ENCODE data around the gene ZBED1.

Gene ZBED1

DNA sequence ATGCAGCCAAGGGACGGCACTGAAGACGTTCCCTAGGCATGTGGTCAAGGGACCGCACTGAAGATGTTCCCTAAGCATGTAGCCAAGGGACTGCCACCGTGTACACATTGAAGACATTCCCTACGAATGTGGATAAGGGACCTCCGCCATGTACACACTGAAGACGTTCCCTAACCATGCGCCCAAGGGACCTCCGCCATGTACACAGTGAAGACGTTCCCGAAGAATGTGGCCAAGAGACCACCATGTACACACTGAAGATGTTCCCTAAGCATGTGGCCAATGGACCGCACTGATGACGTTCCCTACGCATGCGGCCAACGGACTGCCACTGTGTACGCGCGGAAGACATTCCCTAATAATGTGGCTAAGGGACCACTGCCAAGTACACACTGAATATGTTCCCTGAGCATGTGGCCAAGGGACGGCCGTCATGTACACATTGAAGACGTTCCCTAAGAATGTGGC lies 48.4 kb downstream of the ZBED1 start:
- no peaks in the 10 kb centered on the region for H3K9me3 ChIP-seq (ENCODE audit: control insufficient read depth, low read length)
- H3K4me3 ChIP-seq (ENCODE audit: low read length) = no peak overlapping the region
- no peak overlapping the region for H3K9ac ChIP-seq (ENCODE audit: low read length)
- H3K4me1 ChIP-seq (ENCODE audit: control insufficient read depth, insufficient read depth, low read length) = no peaks in the 10 kb centered on the region
- H3K27me3 ChIP-seq (ENCODE audit: control insufficient read depth, insufficient read depth, low read length) = no peaks in the 10 kb centered on the region
- no peaks in the 10 kb centered on the region for H3K36me3 ChIP-seq (ENCODE audit: control insufficient read depth, insufficient read depth, low read length)

- Histone ChIP-seq H3K4me3 (ENCODE audit: low read length) (no peak overlapping the region), H3K9me3 (ENCODE audit: control insufficient read depth, low read length) (no peaks in the 10 kb centered on the region), H3K4me1 (ENCODE audit: control insufficient read depth, insufficient read depth, low read length) (no peaks in the 10 kb centered on the region)
Observed at GRCh38 chrX:2451501-2452316, 49.1 kb downstream of the ZBED1 start.

DNA sequence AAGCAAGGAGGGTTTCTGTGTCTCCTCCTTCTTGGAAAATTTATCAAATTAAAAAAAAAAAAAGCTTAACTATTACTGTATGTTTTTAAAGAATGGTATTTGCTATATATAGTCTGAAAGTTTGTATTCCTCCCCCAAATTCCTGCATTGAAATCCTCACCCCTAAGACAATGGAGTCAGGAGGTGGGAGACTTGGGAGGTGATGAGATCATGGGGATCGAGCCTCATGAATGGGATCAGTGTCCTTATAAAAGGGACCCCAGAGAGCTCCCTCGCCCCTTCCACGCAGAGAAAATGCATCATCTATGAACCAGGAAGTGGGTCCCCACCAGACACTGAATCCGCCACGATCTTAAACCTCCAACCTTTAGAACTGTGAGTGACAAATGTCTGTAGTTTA lies 50.1 kb downstream of the ZBED1 start:
- H3K9me3 ChIP-seq (ENCODE audit: control insufficient read depth, low read length) = no peaks in the 10 kb centered on the region
- H3K4me1 ChIP-seq (ENCODE audit: control insufficient read depth, insufficient read depth, low read length) = no peaks in the 10 kb centered on the region
- H3K9ac ChIP-seq (ENCODE audit: low read length) = no peak overlapping the region
- no peak overlapping the region for H3K4me3 ChIP-seq (ENCODE audit: low read length)
- no peaks in the 10 kb centered on the region for H3K27me3 ChIP-seq (ENCODE audit: control insufficient read depth, insufficient read depth, low read length)
- no peaks in the 10 kb centered on the region for H3K36me3 ChIP-seq (ENCODE audit: control insufficient read depth, insufficient read depth, low read length)

More at GRCh38 chrX:2451501-2452316, 49.1 kb downstream of the ZBED1 start:
- no peak overlapping the region for H3K9ac ChIP-seq (ENCODE audit: low read length)
- H3K27me3 ChIP-seq (ENCODE audit: control insufficient read depth, insufficient read depth, low read length) = no peaks in the 10 kb centered on the region
- H3K36me3 ChIP-seq (ENCODE audit: control insufficient read depth, insufficient read depth, low read length) = no peaks in the 10 kb centered on the region

DNA sequence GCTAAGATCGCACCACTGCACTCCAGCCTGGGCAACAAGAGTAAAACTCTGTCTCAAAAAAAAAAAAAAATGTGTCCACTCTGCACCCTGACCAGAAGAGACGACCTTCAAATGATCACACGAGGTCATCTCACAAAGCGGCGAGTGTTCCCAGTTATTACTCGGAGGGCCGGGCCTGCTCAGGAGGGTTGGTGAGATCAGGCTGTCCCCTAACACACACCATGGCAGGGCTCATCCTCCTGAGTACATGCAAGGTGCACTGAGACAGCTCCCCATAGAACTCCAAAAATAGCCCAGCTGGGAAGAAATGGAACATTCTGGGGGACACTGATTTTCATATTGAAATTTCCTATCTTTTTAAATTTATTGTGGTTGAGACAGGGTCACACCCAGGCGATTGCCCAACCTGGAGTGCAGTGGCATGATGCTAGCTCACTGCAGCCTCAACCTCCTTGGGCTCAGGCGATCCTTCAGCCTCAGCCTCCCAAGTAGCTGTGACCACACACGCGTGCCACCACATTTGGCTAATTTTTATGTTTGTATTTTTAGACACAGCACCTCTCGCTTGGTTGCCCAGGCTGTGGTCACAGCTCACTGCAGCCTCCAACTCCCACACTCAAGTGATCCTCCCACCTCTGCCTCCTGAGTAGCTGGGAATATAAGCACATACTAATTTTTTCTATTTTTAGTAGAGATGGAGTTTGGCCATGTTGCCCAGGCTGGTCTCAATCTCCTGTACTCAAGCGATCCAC lies 51.5 kb downstream of the ZBED1 start:
- Histone ChIP-seq H3K9ac (ENCODE audit: low read length) (no peak overlapping the region), H3K36me3 (ENCODE audit: control insufficient read depth, insufficient read depth, low read length) (no peaks in the 10 kb centered on the region), H3K4me3 (ENCODE audit: low read length) (no peak overlapping the region), H3K4me1 (ENCODE audit: control insufficient read depth, insufficient read depth, low read length) (no peaks in the 10 kb centered on the region), H3K9me3 (ENCODE audit: control insufficient read depth, low read length) (no peaks in the 10 kb centered on the region), H3K27me3 (ENCODE audit: control insufficient read depth, insufficient read depth, low read length) (no peaks in the 10 kb centered on the region)

GRCh38 chrX:2447484-2447883 lies 53.3 kb downstream of the ZBED1 start:
- Histone ChIP-seq H3K4me1 (ENCODE audit: control insufficient read depth, insufficient read depth, low read length) (no peaks in the 10 kb centered on the region), H3K36me3 (ENCODE audit: control insufficient read depth, insufficient read depth, low read length) (no peaks in the 10 kb centered on the region), H3K9me3 (ENCODE audit: control insufficient read depth, low read length) (no peaks in the 10 kb centered on the region), H3K9ac (ENCODE audit: low read length) (no peak overlapping the region), H3K27me3 (ENCODE audit: control insufficient read depth, insufficient read depth, low read length) (no peaks in the 10 kb centered on the region), H3K4me3 (ENCODE audit: low read length) (no peak overlapping the region)

- Histone ChIP-seq H3K27me3 (ENCODE audit: control insufficient read depth, insufficient read depth, low read length) (no peaks in the 10 kb centered on the region), H3K9ac (ENCODE audit: low read length) (no peak overlapping the region), H3K36me3 (ENCODE audit: control insufficient read depth, insufficient read depth, low read length) (no peaks in the 10 kb centered on the region), H3K4me1 (ENCODE audit: control insufficient read depth, insufficient read depth, low read length) (no peaks in the 10 kb centered on the region), H3K9me3 (ENCODE audit: control insufficient read depth, low read length) (no peaks in the 10 kb centered on the region), H3K4me3 (ENCODE audit: low read length) (no peak overlapping the region)
Observed at GRCh38 chrX:2446815-2447214, 54.0 kb downstream of the ZBED1 start.

GRCh38 chrX:2445662-2446623 lies 54.8 kb downstream of the ZBED1 start:
- Histone ChIP-seq H3K9me3 (ENCODE audit: control insufficient read depth, low read length) (no peaks in the 10 kb centered on the region), H3K36me3 (ENCODE audit: control insufficient read depth, insufficient read depth, low read length) (no peaks in the 10 kb centered on the region), H3K9ac (ENCODE audit: low read length) (no peak overlapping the region), H3K4me3 (ENCODE audit: low read length) (no peak overlapping the region), H3K4me1 (ENCODE audit: control insufficient read depth, insufficient read depth, low read length) (no peaks in the 10 kb centered on the region), H3K27me3 (ENCODE audit: control insufficient read depth, insufficient read depth, low read length) (no peaks in the 10 kb centered on the region)

DNA sequence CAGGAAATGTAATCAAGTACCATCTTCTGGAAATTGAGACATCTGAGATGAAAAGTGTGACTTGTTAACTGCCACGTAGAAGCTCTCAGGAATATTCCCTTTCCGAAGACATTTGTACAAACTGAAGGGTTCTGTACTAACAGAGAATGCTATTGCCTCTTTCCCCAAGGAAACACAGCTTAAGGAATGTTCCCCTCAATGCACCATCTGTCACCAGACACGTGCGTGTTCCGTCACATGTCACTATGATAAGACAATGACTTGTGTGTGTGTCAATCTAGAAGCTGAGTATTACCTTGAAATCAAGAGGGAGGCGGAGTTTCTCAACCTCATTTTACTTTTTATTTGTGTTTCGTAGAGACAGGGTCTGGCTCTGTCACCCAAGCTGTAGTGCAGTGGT lies 58.1 kb downstream of the ZBED1 start:
- Histone ChIP-seq H3K4me1 (ENCODE audit: control insufficient read depth, insufficient read depth, low read length) (no peaks in the 10 kb centered on the region), H3K36me3 (ENCODE audit: control insufficient read depth, insufficient read depth, low read length) (no peaks in the 10 kb centered on the region), H3K4me3 (ENCODE audit: low read length) (no peak overlapping the region), H3K9me3 (ENCODE audit: control insufficient read depth, low read length) (no peaks in the 10 kb centered on the region), H3K9ac (ENCODE audit: low read length) (no peak overlapping the region), H3K27me3 (ENCODE audit: control insufficient read depth, insufficient read depth, low read length) (no peaks in the 10 kb centered on the region)

- no peak overlapping the region for H3K4me3 ChIP-seq (ENCODE audit: low read length)
- H3K4me1 ChIP-seq (ENCODE audit: control insufficient read depth, insufficient read depth, low read length) = no peaks in the 10 kb centered on the region
- H3K27me3 ChIP-seq (ENCODE audit: control insufficient read depth, insufficient read depth, low read length) = no peaks in the 10 kb centered on the region
- no peaks in the 10 kb centered on the region for H3K9me3 ChIP-seq (ENCODE audit: control insufficient read depth, low read length)
- no peaks in the 10 kb centered on the region for H3K36me3 ChIP-seq (ENCODE audit: control insufficient read depth, insufficient read depth, low read length)
- H3K9ac ChIP-seq (ENCODE audit: low read length) = no peak overlapping the region
Observed at GRCh38 chrX:2441466-2441865, 59.3 kb downstream of the ZBED1 start.

GRCh38 chrX:2439613-2440012 lies 61.2 kb downstream of the ZBED1 start:
- no peak overlapping the region for H3K9ac ChIP-seq (ENCODE audit: low read length)
- no peaks in the 10 kb centered on the region for H3K4me1 ChIP-seq (ENCODE audit: control insufficient read depth, insufficient read depth, low read length)
- H3K27me3 ChIP-seq (ENCODE audit: control insufficient read depth, insufficient read depth, low read length) = no peaks in the 10 kb centered on the region
- no peak overlapping the region for H3K4me3 ChIP-seq (ENCODE audit: low read length)
- H3K36me3 ChIP-seq (ENCODE audit: control insufficient read depth, insufficient read depth, low read length) = no peaks in the 10 kb centered on the region
- no peaks in the 10 kb centered on the region for H3K9me3 ChIP-seq (ENCODE audit: control insufficient read depth, low read length)

Measured in mucosa of stomach (tissue), 1 donor.